Measurements from ENCODE around the gene YKT6.

Gene YKT6

DNA sequence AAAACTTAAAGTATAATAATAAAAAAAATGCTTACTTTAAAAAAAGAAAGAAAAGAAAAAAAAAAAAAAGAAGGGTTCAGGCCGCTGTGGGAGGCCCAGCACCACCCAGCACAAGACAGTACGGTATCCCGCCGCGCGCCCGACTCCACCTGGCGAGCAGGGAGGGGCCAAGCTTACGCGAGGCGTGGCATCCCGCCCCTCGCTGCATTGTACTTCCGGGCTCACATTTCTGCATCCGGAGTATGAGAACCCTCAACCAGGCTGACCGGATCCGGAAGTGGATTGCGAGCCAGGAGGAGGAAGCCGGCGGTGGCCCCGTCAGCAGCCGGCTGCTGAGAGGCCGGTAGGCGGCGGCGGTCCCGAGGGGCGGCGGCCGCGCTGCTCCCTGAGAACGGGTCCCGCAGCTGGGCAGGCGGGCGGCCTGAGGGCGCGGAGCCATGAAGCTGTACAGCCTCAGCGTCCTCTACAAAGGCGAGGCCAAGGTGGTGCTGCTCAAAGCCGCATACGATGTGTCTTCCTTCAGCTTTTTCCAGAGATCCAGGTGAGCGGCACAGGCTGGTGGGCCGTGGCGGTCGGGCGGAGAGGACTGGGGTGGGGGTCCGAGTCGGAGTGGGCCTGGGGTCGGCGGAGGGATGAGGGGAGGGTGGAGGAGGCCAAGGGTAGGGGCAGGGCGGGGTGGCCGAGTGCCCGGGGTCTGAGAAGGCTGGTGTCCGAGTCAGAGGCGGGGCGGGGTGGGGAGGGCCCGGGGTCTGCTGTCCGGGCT, at the start of gene YKT6:
Gene YKT6 (plus strand): TSS at position 280 of the 763 bp plus-strand sequence. CDS start 158 bp downstream, at position 438.
- peak within 1 kb of the TSS; percentile 99 for H3K4me3 ChIP-seq (ENCODE audit: low read depth, low read length)
- peak within 1 kb of the TSS; percentile 69 for H3K27ac ChIP-seq (ENCODE audit: low read depth, low read length)
- H3K36me3 ChIP-seq (ENCODE audit: control insufficient read depth, insufficient read depth, low read length), result peaks cover 23% of the 10 kb centered on the region
- H3K9me3 ChIP-seq (ENCODE audit: control insufficient read depth, insufficient read depth, low read length), result no peaks in the 10 kb centered on the region
- peak within 1 kb of the TSS; percentile 61 for H3K9ac ChIP-seq (ENCODE audit: low read depth, low read length)
- H3K27me3 ChIP-seq (ENCODE audit: control insufficient read depth, insufficient read depth, low read length), result peaks cover 6% of the 10 kb centered on the region; the same call in 1 of the 2 replicates
- peaks cover 3% of the 10 kb centered on the region; the same call in 1 of the 2 replicates for H3K4me1 ChIP-seq (ENCODE audit: control insufficient read depth, insufficient read depth, low read length)

DNA sequence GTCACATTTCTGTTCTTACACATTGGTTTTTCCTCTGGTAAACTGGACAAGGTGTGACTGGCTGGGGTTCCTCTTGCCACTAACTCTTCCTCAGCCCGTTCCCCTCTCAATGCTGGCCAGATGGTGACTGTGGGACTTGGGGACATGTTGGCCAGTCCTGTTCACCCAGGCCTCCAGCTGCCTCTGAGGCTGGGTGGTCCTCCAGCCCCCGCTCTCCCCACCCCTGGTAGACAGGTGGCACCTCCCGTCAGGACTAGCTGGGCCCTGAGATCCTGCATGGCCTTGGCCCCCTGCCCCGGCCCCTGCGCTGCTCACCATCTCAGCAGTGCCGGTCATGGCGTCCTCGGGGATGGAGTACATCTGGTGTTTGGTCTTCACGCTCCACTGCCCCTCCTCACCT, 48.8 kb upstream of the YKT6 start:
- H3K4me1 ChIP-seq (ENCODE audit: control insufficient read depth, insufficient read depth, low read length), result peaks cover 5% of the 10 kb centered on the region; the same call in 1 of the 2 replicates
- no peak overlapping the region for H3K9ac ChIP-seq (ENCODE audit: low read depth, low read length)
- H3K4me3 ChIP-seq (ENCODE audit: low read depth, low read length), result no peak overlapping the region
- no peaks in the 10 kb centered on the region for H3K27me3 ChIP-seq (ENCODE audit: control insufficient read depth, insufficient read depth, low read length)
- no peak overlapping the region for H3K27ac ChIP-seq (ENCODE audit: low read depth, low read length)
- no peaks in the 10 kb centered on the region for H3K36me3 ChIP-seq (ENCODE audit: control insufficient read depth, insufficient read depth, low read length)
- no peaks in the 10 kb centered on the region for H3K9me3 ChIP-seq (ENCODE audit: control insufficient read depth, insufficient read depth, low read length)

DNA sequence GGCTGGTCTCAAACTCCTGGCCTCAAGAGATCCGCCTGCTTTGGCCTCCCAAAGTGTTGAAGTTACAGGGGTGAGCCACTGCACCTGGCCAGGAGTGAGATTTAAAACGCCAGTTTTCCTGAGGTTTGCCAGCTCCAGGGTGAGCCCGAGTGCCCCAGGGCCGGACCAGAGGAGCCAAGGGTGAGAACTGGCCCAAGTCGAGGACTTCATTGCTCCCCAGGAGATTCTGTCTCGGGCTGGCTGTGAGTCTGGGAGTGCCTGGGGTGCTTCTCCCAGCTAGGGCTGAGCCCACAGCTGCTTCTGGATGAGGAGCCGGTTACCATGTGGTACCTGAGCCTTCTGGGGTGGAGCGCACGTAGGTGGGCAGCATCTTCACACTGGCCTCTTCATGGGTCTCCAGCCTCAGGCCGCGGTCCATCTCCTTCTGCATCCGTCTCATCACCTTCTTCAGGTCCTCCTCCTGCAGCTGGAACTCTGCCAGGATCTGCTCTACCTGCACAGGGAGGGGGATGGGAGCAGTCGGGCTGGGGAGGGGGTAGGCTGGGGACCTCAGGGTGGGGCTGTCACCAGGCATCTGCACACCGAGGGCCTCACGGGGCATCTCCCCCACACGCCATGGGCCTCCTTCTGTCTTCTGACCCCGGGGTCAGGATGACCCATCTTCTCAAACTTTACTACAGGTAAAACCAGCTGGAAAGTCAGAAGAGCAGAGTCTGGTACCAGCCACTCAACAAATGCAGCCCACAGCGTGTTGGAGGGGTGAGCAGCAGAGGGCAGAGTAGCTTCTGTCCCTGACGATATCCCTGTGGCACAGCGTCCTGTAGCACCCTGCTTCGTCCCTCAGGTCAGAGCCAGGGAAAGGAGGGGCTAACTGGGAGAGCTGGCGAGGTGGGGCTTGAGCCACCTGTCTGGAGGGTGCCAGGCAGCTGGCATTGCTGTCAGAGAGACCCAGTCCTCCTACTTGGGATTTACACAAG, 47.5 kb upstream of the YKT6 start:
- Histone ChIP-seq H3K4me1 (ENCODE audit: control insufficient read depth, insufficient read depth, low read length) (peaks cover 4% of the 10 kb centered on the region; the same call in 1 of the 2 replicates), H3K36me3 (ENCODE audit: control insufficient read depth, insufficient read depth, low read length) (no peaks in the 10 kb centered on the region), H3K9me3 (ENCODE audit: control insufficient read depth, insufficient read depth, low read length) (no peaks in the 10 kb centered on the region), H3K9ac (ENCODE audit: low read depth, low read length) (no peak overlapping the region), H3K4me3 (ENCODE audit: low read depth, low read length) (no peak overlapping the region), H3K27me3 (ENCODE audit: control insufficient read depth, insufficient read depth, low read length) (no peaks in the 10 kb centered on the region), H3K27ac (ENCODE audit: low read depth, low read length) (no peak overlapping the region)

DNA sequence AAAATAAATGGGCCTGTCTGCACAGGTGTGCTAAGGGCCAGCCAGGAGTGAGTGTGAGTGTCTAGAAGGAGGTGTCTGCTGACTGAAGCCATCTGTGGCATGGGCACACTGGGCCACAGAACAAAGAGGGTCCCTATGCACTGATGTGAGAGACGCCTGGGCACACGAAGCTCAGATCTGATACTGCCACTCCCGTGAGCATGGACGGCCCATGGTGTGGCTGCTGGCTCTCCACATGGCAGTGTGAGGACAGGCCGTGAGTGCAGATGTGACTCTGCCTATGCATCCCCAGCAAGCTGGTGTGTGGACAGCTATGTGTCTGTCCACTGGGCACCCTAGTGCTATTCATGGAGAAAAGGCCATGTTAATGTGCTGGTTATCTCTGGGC, 46.8 kb upstream of the YKT6 start:
- Histone ChIP-seq H3K9me3 (ENCODE audit: control insufficient read depth, insufficient read depth, low read length) (no peaks in the 10 kb centered on the region), H3K27me3 (ENCODE audit: control insufficient read depth, insufficient read depth, low read length) (no peaks in the 10 kb centered on the region), H3K4me1 (ENCODE audit: control insufficient read depth, insufficient read depth, low read length) (peaks cover 4% of the 10 kb centered on the region; the same call in 1 of the 2 replicates), H3K27ac (ENCODE audit: low read depth, low read length) (no peak overlapping the region), H3K4me3 (ENCODE audit: low read depth, low read length) (no peak overlapping the region), H3K9ac (ENCODE audit: low read depth, low read length) (no peak overlapping the region), H3K36me3 (ENCODE audit: control insufficient read depth, insufficient read depth, low read length) (no peaks in the 10 kb centered on the region)

DNA sequence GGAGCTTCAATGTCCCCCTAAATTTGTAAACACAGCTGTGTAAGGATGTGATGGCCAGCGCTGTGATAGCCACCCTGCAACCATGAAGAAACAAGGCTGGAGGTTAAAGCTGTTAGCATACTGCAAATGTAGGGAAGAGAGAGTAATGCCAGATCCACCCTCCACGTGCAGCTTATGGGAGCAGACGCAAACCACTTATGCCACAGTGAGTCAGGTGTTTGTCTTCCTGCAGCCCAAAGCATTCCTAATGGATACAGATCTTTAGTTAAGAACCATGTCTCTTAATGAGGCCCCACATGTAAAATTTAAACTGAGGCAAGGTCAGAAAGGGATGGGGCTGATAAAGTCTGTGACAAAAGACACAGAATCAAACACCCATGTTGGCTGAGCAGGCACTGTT, 46.1 kb upstream of the YKT6 start:
- H3K27ac ChIP-seq (ENCODE audit: low read depth, low read length), result no peak overlapping the region
- H3K36me3 ChIP-seq (ENCODE audit: control insufficient read depth, insufficient read depth, low read length), result no peaks in the 10 kb centered on the region
- no peak overlapping the region for H3K4me3 ChIP-seq (ENCODE audit: low read depth, low read length)
- H3K9me3 ChIP-seq (ENCODE audit: control insufficient read depth, insufficient read depth, low read length), result no peaks in the 10 kb centered on the region
- H3K27me3 ChIP-seq (ENCODE audit: control insufficient read depth, insufficient read depth, low read length), result no peaks in the 10 kb centered on the region
- H3K9ac ChIP-seq (ENCODE audit: low read depth, low read length), result no peak overlapping the region
- peaks cover 4% of the 10 kb centered on the region; the same call in 1 of the 2 replicates for H3K4me1 ChIP-seq (ENCODE audit: control insufficient read depth, insufficient read depth, low read length)

DNA sequence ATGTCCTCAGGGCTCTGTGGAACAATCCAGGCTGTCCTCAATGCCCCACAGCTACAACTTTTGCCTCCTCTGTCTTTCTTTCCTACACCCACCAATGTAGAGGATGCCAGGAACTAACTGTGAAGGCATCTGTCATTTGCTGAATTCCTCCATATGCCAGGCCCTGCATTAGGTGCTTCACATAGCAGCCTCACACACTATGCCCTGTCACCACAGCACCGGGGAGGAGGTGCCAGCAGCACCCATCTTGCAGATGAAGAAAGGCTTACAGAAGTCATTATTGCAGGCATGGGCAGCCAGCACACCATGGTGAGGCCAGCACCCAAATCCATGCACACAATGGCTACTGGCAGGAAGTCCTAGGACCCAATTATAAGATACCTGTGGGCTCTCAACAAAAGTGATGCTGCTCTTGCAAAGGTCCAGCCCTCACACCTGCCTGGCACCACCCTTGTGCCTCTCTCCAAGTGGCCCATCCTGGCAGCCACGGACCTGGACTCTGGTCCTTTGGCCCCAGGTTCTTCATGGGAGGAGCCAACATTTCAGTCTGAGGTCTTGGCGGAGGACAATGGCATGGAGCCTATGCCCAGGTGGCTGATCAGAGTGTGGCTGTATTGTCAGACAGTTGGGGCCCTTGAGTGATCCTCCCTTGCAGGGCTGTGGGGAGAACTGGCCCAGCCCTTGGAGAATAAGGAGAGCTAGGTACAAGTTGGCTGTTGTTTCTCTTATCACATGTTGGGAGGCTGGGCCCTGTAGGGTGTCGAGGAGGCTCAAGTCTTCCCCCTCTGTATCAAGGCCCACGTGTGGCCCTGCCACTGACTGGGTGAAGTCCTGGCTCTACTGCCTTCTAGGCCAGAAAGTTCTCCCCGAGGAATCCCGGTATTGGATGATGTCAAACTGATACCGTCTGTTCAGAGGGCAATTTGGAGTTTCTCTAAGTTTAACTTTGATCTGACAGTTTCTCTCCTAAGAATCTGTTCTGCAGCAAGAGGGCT, 45.3 kb upstream of the YKT6 start:
- Histone ChIP-seq H3K9ac (ENCODE audit: low read depth, low read length) (no peak overlapping the region), H3K4me1 (ENCODE audit: control insufficient read depth, insufficient read depth, low read length) (peaks cover 4% of the 10 kb centered on the region; the same call in 1 of the 2 replicates), H3K36me3 (ENCODE audit: control insufficient read depth, insufficient read depth, low read length) (no peaks in the 10 kb centered on the region), H3K27me3 (ENCODE audit: control insufficient read depth, insufficient read depth, low read length) (no peaks in the 10 kb centered on the region), H3K9me3 (ENCODE audit: control insufficient read depth, insufficient read depth, low read length) (no peaks in the 10 kb centered on the region), H3K27ac (ENCODE audit: low read depth, low read length) (no peak overlapping the region), H3K4me3 (ENCODE audit: low read depth, low read length) (no peak overlapping the region)

DNA sequence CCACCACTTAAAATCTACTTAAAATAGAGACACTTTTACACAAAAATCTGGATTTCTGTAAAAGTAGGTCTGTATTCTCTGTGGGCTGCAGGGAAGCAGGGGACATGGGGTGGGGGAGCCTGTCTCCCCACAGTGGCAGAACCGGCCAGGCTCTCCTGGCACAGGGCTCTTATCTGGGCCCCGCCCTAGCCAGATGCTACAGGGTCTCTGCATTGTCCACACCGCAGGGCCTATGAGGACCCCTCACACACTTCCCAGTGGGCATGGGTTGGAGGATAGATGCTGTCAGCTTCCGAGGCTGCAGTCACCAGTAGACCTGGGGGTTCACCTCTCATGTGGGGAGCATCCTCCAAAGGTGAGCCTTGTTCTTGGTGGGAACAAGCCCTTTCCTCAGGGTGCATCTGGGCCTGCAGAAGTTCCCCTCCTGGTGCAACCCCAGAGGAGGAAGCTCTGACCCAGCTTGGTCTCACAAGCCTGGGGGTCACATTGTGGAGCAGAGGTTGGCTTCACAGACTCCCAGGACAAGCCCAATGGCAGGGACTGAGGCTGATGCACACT, 44.2 kb upstream of the YKT6 start:
- Histone ChIP-seq H3K36me3 (ENCODE audit: control insufficient read depth, insufficient read depth, low read length) (no peaks in the 10 kb centered on the region), H3K4me3 (ENCODE audit: low read depth, low read length) (no peak overlapping the region), H3K9ac (ENCODE audit: low read depth, low read length) (no peak overlapping the region), H3K27me3 (ENCODE audit: control insufficient read depth, insufficient read depth, low read length) (no peaks in the 10 kb centered on the region), H3K4me1 (ENCODE audit: control insufficient read depth, insufficient read depth, low read length) (peaks cover 4% of the 10 kb centered on the region; the same call in 1 of the 2 replicates), H3K9me3 (ENCODE audit: control insufficient read depth, insufficient read depth, low read length) (no peaks in the 10 kb centered on the region), H3K27ac (ENCODE audit: low read depth, low read length) (no peak overlapping the region)

DNA sequence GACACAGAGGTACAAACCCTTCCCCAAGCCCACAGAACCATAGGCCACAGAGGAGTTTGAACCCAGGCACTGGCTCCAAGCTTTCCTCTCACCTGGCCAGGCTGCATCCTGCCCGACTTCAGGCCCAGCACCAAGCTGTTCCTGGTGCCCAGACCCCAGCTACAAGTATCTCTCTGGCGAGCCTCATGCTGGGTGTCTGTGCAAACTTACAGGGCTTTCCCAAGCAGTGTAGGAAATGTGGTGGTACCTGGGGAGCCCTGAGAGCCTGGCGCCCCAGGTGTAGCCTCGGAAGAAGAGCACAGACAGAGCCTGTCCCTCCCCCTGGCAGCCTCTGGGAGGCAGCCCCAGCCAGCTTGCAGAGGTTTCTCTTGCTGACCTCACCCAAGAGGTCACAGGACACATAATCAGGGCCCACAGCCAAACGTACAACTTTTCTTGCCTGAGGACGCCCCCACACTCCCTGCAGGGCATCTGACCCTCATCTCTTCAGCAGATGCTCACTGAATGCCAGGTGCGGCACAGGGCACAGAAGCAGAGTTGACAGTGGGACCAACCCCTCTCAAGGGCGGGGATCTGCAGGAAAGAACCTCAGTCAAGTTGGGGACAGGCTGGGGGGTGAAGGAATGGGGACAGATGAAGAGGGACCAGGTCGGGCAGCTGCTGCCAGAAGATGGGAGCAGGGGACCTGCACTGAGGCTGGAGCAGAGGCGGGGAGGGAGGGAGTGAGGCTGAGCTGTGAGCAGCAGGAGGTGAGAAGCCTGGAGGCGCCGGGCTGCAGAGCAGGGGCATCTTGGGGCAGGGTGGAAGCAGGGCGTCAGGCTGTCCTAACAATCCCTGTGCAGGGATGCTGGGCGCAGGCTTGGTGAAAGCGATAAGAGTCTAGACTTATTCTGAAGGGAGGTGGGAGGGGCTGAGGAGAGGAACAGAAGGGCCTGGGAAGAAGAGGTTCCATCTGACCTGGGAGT, 43.4 kb upstream of the YKT6 start:
- no peaks in the 10 kb centered on the region for H3K27me3 ChIP-seq (ENCODE audit: control insufficient read depth, insufficient read depth, low read length)
- H3K4me3 ChIP-seq (ENCODE audit: low read depth, low read length), result no peak overlapping the region
- no peaks in the 10 kb centered on the region for H3K36me3 ChIP-seq (ENCODE audit: control insufficient read depth, insufficient read depth, low read length)
- H3K27ac ChIP-seq (ENCODE audit: low read depth, low read length), result no peak overlapping the region
- H3K9me3 ChIP-seq (ENCODE audit: control insufficient read depth, insufficient read depth, low read length), result no peaks in the 10 kb centered on the region
- peaks cover 4% of the 10 kb centered on the region; the same call in 1 of the 2 replicates for H3K4me1 ChIP-seq (ENCODE audit: control insufficient read depth, insufficient read depth, low read length)
- no peak overlapping the region for H3K9ac ChIP-seq (ENCODE audit: low read depth, low read length)

DNA sequence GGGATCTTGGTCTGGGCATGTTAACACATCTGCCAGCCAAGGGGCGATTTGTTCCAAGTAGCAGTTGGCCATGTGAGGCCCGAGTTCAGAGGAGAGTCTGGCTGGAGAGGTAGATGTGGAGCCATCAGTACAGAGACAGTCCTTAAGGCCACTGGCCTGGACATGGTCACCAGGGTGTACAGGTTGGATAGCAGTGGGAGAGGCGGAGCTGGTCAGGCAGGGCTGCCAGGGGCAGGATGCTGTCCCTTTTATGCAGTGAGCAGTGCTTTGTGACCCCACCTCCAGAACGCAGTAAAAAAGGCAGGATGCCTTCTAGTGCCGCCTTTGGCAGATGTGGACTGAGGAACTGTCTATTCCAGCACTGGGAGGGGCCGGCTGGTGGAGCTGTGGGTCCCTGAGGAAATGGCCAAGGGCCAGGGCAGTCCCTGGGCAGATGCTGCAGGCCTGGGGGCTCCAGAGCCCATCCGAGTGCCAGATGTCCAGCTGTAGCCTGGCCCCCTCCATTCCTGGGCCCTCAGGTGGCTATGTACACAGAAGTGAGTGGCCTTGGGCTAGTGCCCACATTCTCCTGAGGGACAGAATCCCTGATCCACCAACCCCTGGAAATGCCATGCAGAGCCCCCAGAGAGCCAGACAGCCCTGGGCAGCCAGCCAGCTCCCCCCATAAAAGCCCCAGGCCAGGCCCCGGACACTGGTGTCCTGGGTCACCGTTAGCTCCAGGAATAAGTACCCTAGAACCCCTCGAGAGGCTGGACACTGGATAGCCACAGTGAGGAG, 42.5 kb upstream of the YKT6 start:
- H3K27me3 ChIP-seq (ENCODE audit: control insufficient read depth, insufficient read depth, low read length), result no peaks in the 10 kb centered on the region
- no peak overlapping the region for H3K27ac ChIP-seq (ENCODE audit: low read depth, low read length)
- H3K9me3 ChIP-seq (ENCODE audit: control insufficient read depth, insufficient read depth, low read length), result no peaks in the 10 kb centered on the region
- H3K4me3 ChIP-seq (ENCODE audit: low read depth, low read length), result no peak overlapping the region
- H3K4me1 ChIP-seq (ENCODE audit: control insufficient read depth, insufficient read depth, low read length), result peaks cover 4% of the 10 kb centered on the region; the same call in 1 of the 2 replicates
- H3K36me3 ChIP-seq (ENCODE audit: control insufficient read depth, insufficient read depth, low read length), result no peaks in the 10 kb centered on the region
- H3K9ac ChIP-seq (ENCODE audit: low read depth, low read length), result no peak overlapping the region
